AG10803 (cell line): ENCODE measurements around the gene VWA3B.

Experiments
- DNase-seq: peaks from one replicate; pipeline ENCODE4 v3.0.0; 2010; ENCODE audit warnings: low read depth
- H3K4me3 ChIP-seq: 2 replicates; pipeline ENCODE4 v1.5.1; 2011; ENCODE audit warnings: mild to moderate bottlenecking, low read length, control low read depth
- CTCF ChIP-seq: conservative IDR thresholded peaks from 2 replicates; pipeline ENCODE4 v1.5.1; 2011; ENCODE audit warnings: mild to moderate bottlenecking, low read length, control low read depth, inconsistent platforms

Gene VWA3B

DNA sequence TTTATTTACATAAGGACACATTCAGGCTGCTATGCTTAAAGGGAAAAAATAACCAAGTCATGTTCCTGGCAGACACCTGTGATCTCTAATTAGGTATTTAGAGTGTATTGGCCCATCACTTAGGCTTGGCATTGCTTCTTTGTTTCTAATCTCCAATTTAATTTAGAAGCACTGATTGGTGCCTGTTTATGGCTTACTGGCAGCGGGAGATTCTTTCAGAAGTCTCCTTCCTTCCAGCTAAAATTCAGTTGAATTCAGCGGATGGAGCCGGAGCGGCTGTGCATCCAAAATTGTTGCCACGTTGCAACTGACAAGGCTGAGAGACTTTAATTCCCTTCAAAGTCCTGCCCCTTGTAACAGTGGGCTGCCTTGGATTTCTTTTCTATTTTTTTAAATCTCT is 66.5 kb downstream of the VWA3B start:
- TF ChIP-seq CTCF: no peak

DNA sequence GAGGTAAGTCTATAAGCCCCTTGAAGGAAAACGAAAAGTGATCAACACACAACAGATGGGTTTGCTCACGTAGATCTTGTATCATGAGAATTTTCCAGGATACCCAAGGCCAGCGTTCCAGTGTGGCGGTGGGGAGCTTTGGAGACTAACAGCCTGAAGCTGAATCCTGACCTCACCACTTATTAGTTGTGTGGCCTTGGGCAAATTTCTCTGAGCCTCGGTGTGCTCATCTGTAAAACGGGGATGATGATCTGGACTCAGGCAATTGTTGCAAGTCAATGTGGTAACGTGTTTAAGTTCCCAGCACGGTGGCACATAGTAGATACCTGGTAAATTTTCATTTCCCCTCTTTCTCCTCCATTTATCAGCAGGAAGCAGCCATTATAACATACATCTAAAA is 68.3 kb downstream of the VWA3B start:
- no peak for DNase-seq
- TF ChIP-seq CTCF: no peak
- H3K4me3 ChIP-seq: no peak overlapping the region

More for the DNA sequence above, 66.5 kb downstream of the VWA3B start:
- no peak overlapping the region for H3K4me3 ChIP-seq
- DNase-seq: no peak

- no peak for DNase-seq
- H3K4me3 ChIP-seq: no peak overlapping the region
- no peak for TF ChIP-seq CTCF
Measured at GRCh38 chr2:98155716-98156115, 68.7 kb downstream of the VWA3B start.

- no peak overlapping the region for H3K4me3 ChIP-seq
- no peak for DNase-seq
- TF ChIP-seq CTCF: no peak
Measured at GRCh38 chr2:98156304-98156703, 69.3 kb downstream of the VWA3B start.

- no peak for DNase-seq
- no peak overlapping the region for H3K4me3 ChIP-seq
- TF ChIP-seq CTCF: no peak
Measured at GRCh38 chr2:98157557-98157956, 70.6 kb downstream of the VWA3B start.

DNA sequence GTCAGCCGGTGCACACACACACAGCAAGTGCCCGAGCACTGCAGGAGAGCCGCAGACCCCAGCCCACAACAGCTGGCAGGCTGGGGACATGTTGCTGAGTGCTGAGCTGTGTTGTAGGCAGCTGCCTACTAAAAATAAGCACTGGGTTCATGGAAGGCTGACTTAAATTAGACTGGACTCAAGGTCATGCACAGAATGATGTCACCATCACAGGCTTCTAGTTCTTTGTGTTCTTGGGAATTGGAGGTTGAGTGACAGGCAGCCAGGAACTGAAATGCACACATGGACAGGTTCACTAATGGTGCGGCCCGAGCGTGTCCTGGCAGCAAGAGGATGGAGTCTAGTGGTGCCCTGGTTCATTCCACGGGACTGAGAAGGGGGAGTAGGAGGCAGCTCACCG is 71.3 kb downstream of the VWA3B start:
- DNase-seq: no peak
- no peak for TF ChIP-seq CTCF
- no peak overlapping the region for H3K4me3 ChIP-seq

DNA sequence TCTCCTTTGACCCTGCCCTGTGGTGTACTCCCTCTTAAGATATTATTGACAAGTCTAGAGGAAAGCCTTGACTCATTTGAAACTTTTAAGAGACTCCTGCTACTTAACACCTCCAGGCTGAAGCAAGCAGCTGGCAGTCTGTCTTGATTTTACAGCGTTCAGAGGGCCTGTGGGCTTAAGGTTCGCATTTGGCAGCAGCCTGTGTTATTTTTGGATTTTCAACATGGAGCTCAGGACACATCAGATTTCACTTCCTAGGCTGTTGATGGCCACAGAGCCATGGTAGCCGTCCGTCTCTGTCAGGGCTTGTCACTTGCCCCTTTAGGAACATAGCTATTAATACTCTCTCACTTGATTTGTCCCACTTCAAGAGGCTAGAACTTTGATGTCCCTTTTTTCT is 73.6 kb downstream of the VWA3B start:
- TF ChIP-seq CTCF: no peak
- no peak for DNase-seq
- no peak overlapping the region for H3K4me3 ChIP-seq
